ENCODE results near the gene HOXC11.

HOXC11 gene

GRCh38 chr12:53951577-53952334 is 21.2 kb upstream of the HOXC11 start:
- TF ChIP-seq CTCF (IDR thresholded peaks at IDR 0.05; ENCODE audit: low read depth, low read length): no peak
- DNase-seq (ENCODE audit: extremely low read depth, low read depth): no peak

GRCh38 chr12:53952335-53952694 is 20.6 kb upstream of the HOXC11 start:
- no peak for TF ChIP-seq CTCF (IDR thresholded peaks at IDR 0.05; ENCODE audit: low read depth, low read length)
- DNase-seq (ENCODE audit: extremely low read depth, low read depth): no peak

- TF ChIP-seq CTCF (IDR thresholded peaks at IDR 0.05; ENCODE audit: low read depth, low read length): no peak
- DNase-seq (ENCODE audit: extremely low read depth, low read depth): no peak
Observed at GRCh38 chr12:53952871-53953734, 19.8 kb upstream of the HOXC11 start.

GRCh38 chr12:53953831-53954693 is 18.9 kb upstream of the HOXC11 start:
- TF ChIP-seq CTCF (IDR thresholded peaks at IDR 0.05; ENCODE audit: low read depth, low read length): no peak
- DNase-seq (ENCODE audit: extremely low read depth, low read depth): no peak

- no peak for TF ChIP-seq CTCF (IDR thresholded peaks at IDR 0.05; ENCODE audit: low read depth, low read length)
Observed at GRCh38 chr12:53954694-53955035, 18.3 kb upstream of the HOXC11 start, which contains the start of gene HOXC12. TSS of gene HOXC12 (plus strand) at chr12:53954903. CDS start at chr12:53954930, 27 bp downstream.

GRCh38 chr12:53955036-53955775 is 17.7 kb upstream of the HOXC11 start:
- DNase-seq (ENCODE audit: extremely low read depth, low read depth): no peak
- no peak for TF ChIP-seq CTCF (IDR thresholded peaks at IDR 0.05; ENCODE audit: low read depth, low read length)

More at GRCh38 chr12:53954694-53955035, 18.3 kb upstream of the HOXC11 start, which contains the start of gene HOXC12:
- DNase-seq (ENCODE audit: extremely low read depth, low read depth): no peak
